T-helper 1 cell treated with Interleukin-12 subunit alpha and Interleukin-12 subunit beta and Interleukin-4 antibody, amounts not matched to agents 30 ng/mL and 1 ng/mL, for 36 hours (primary cell): ENCODE results near the gene ADAMTS2. TPM values are rescaled to one million over a fixed set of nuclear protein-coding genes. Genes with fewer than 3 reads are reported as not detected.
"Not testable (repeated sequence)": the region's sequence is repeated elsewhere in the genome, so short reads cannot be mapped to it uniquely, and the experiment has no call there.

ENCODE experiments used
- intact Hi-C: fragments of 100-400 bp; cut with micrococcal nuclease; formaldehyde crosslinking; loops from one replicate; pipeline ENCODE4 v1.15.1; 2024
- total RNA-seq: library from RNA; stranded (reverse); gene quantifications from 2 replicates; pipeline ENCODE4 v1.2.3, GENCODE V29; 2022

The ADAMTS2 gene
- total RNA-seq, 1 donor from 2014 or later, result not detected

GRCh38 chr5:179217356-179217755 is 127.9 kb downstream of the ADAMTS2 start:
- intact Hi-C loops, result no loop called here

- intact Hi-C loops, result not testable (repeated sequence)
These were observed 128.9 kb downstream of the ADAMTS2 start for GRCh38 chr5:179216381-179216780.

GRCh38 chr5:179215576-179215975 is 129.7 kb downstream of the ADAMTS2 start:
- intact Hi-C loops, result no loop called here

GRCh38 chr5:179214678-179215077 is 130.6 kb downstream of the ADAMTS2 start:
- intact Hi-C loops, result no loop called here

GRCh38 chr5:179212870-179213269 is 132.4 kb downstream of the ADAMTS2 start:
- intact Hi-C loops, result no loop called here

GRCh38 chr5:179211631-179212030 is 133.6 kb downstream of the ADAMTS2 start:
- intact Hi-C loops, result no loop called here

- intact Hi-C loops, result no loop called here
These were observed 134.2 kb downstream of the ADAMTS2 start for GRCh38 chr5:179211068-179211467.

GRCh38 chr5:179210478-179210877 is 134.8 kb downstream of the ADAMTS2 start:
- intact Hi-C loops, result no loop called here

GRCh38 chr5:179209359-179210150 is 135.7 kb downstream of the ADAMTS2 start:
- intact Hi-C loops, result no loop called here

GRCh38 chr5:179208706-179209358 is 136.4 kb downstream of the ADAMTS2 start:
- intact Hi-C loops, result no loop called here

GRCh38 chr5:179207920-179208705 is 137.1 kb downstream of the ADAMTS2 start:
- intact Hi-C loops, result no loop called here

- intact Hi-C loops, result no loop called here
These were observed 137.8 kb downstream of the ADAMTS2 start for GRCh38 chr5:179207470-179207869.

GRCh38 chr5:179206366-179206765 is 138.9 kb downstream of the ADAMTS2 start:
- intact Hi-C loops, result no loop called here

GRCh38 chr5:179205277-179205676 is 140.0 kb downstream of the ADAMTS2 start:
- intact Hi-C loops, result no loop called here

GRCh38 chr5:179204572-179204971 is 140.7 kb downstream of the ADAMTS2 start:
- intact Hi-C loops, result no loop called here

GRCh38 chr5:179203248-179203647 is 142.0 kb downstream of the ADAMTS2 start:
- intact Hi-C loops, result no loop called here

GRCh38 chr5:179201986-179202385 is 143.3 kb downstream of the ADAMTS2 start:
- intact Hi-C loops, result no loop called here

- intact Hi-C loops, result no loop called here
These were observed 146.0 kb downstream of the ADAMTS2 start for GRCh38 chr5:179199246-179199645.

- intact Hi-C loops, result no loop called here
These were observed 146.4 kb downstream of the ADAMTS2 start for GRCh38 chr5:179198825-179199224.

GRCh38 chr5:179196405-179197079 is 148.7 kb downstream of the ADAMTS2 start:
- intact Hi-C loops, result no loop called here
